Measurements from ENCODE around the gene IL10. TPM values are rescaled to one million over a fixed set of nuclear protein-coding genes. Genes with fewer than 3 reads are reported as not detected.

The IL10 gene
- total RNA-seq, 1 donor from 2014 or later, result not detected

DNA sequence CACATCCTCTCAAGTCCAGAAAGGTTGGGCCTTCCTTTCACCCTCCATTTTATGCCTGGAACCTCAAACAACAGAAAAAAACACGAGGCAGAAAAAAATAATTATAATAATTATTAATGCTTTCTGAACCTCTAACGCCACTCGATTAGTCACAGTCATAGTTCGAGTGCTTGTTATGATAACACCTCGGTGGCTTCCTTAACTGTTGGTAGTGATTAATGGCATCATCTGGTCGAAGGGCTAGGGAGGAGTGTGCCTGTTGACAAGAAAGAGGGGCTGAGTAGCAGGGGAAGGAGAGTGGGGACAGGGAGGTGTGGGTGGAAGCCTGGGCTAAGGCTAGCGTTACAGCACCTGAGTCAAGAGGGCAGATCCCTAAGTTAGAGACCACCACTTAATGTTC lies 21.3 kb upstream of the IL10 start:
- H3K27me3 Mint-ChIP-seq (ENCODE audit: low read depth), result no peaks in the 10 kb centered on the region

GRCh38 chr1:206792939-206793607 lies 20.8 kb upstream of the IL10 start:
- Mint-ChIP-seq H3K27ac (ENCODE audit: unreplicated experiment) (no peak overlapping the region), H3K9me3 (ENCODE audit: low read depth) (no peaks in the 10 kb centered on the region), H3K36me3 (ENCODE audit: low read depth) (no peaks in the 10 kb centered on the region), H3K4me3 (ENCODE audit: unreplicated experiment) (no peak overlapping the region), H3K4me1 (ENCODE audit: low read depth) (peaks cover 12% of the 10 kb centered on the region), H3K27me3 (ENCODE audit: low read depth) (peaks cover 1% of the 10 kb centered on the region)
- no peak for TF ChIP-seq CTCF (IDR thresholded peaks at IDR 0.05)
- no peak for DNase-seq (ENCODE audit: low spot score)

More for the DNA sequence above, 21.3 kb upstream of the IL10 start:
- no peak for DNase-seq (ENCODE audit: low spot score)
- H3K36me3 Mint-ChIP-seq (ENCODE audit: low read depth), result no peaks in the 10 kb centered on the region
- H3K27ac Mint-ChIP-seq (ENCODE audit: unreplicated experiment), result no peak overlapping the region
- H3K4me1 Mint-ChIP-seq (ENCODE audit: low read depth), result peaks cover 12% of the 10 kb centered on the region
- no peak overlapping the region for H3K4me3 Mint-ChIP-seq (ENCODE audit: unreplicated experiment)
- TF ChIP-seq CTCF (IDR thresholded peaks at IDR 0.05), result no peak
- no peaks in the 10 kb centered on the region for H3K9me3 Mint-ChIP-seq (ENCODE audit: low read depth)

GRCh38 chr1:206790502-206791250 lies 18.4 kb upstream of the IL10 start:
- TF ChIP-seq CTCF (IDR thresholded peaks at IDR 0.05), result no peak

GRCh38 chr1:206788487-206789050 lies 16.3 kb upstream of the IL10 start:
- no peaks in the 10 kb centered on the region for H3K36me3 Mint-ChIP-seq (ENCODE audit: low read depth)
- peaks cover 16% of the 10 kb centered on the region for H3K4me1 Mint-ChIP-seq (ENCODE audit: low read depth)
- H3K4me3 Mint-ChIP-seq (ENCODE audit: unreplicated experiment), result no peak overlapping the region
- H3K27me3 Mint-ChIP-seq (ENCODE audit: low read depth), result peaks cover 6% of the 10 kb centered on the region
- H3K9me3 Mint-ChIP-seq (ENCODE audit: low read depth), result no peaks in the 10 kb centered on the region
- no peak for DNase-seq (ENCODE audit: low spot score)
- H3K27ac Mint-ChIP-seq (ENCODE audit: unreplicated experiment), result no peak overlapping the region
- TF ChIP-seq CTCF (IDR thresholded peaks at IDR 0.05), result no peak

More at GRCh38 chr1:206790502-206791250, 18.4 kb upstream of the IL10 start:
- Mint-ChIP-seq H3K9me3 (ENCODE audit: low read depth) (no peaks in the 10 kb centered on the region), H3K36me3 (ENCODE audit: low read depth) (no peaks in the 10 kb centered on the region), H3K27ac (ENCODE audit: unreplicated experiment) (no peak overlapping the region), H3K4me3 (ENCODE audit: unreplicated experiment) (no peak overlapping the region), H3K27me3 (ENCODE audit: low read depth) (peaks cover 6% of the 10 kb centered on the region), H3K4me1 (ENCODE audit: low read depth) (peaks cover 12% of the 10 kb centered on the region)
- DNase-seq (ENCODE audit: low spot score), result no peak

DNA sequence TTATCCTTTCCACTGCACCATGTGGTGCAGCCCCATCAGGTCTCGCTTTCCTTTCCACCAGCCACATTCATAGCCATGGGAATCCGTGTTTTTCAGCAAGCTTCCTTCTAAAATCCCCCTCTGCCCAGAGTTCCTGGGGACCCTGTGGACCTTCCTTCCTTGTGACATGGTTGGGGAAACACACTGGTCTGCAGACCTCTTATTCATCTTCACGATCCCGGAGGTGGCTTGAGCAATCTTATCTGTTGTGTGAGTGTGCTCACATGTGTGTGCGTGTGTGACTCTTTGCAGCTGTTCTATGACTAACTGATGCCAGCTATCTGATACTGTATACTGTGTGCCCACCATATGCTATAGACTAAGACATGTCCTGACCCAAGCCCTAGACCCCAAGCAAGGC lies 15.6 kb upstream of the IL10 start:
- Mint-ChIP-seq H3K27me3 (ENCODE audit: low read depth) (peaks cover 6% of the 10 kb centered on the region), H3K36me3 (ENCODE audit: low read depth) (no peaks in the 10 kb centered on the region), H3K9me3 (ENCODE audit: low read depth) (no peaks in the 10 kb centered on the region), H3K4me3 (ENCODE audit: unreplicated experiment) (no peak overlapping the region), H3K4me1 (ENCODE audit: low read depth) (peaks cover 16% of the 10 kb centered on the region), H3K27ac (ENCODE audit: unreplicated experiment) (no peak overlapping the region)
- no peak for DNase-seq (ENCODE audit: low spot score)
- TF ChIP-seq CTCF (IDR thresholded peaks at IDR 0.05), result no peak

All from chondrocyte (in vitro differentiated cells).